Pancreas (tissue), 10 donors: Measurements from ENCODE around the gene SLU7. TPM values are rescaled to one million over a fixed set of nuclear protein-coding genes. Genes with fewer than 3 reads are reported as not detected.

Source experiments
- ATAC-seq, 4 donors: fragments of 200-7000 bp; cut with Tn5 transposase; one replicate each; pipeline versions ENCODE4 v1.8.0 to v1.9.1; 2020; ENCODE audit warnings: mild to moderate bottlenecking in 4 of 4, moderate library complexity in 4 of 4
- DNase-seq, 6 donors: peaks; one replicate each; pipeline ENCODE4 v3.0.0-alpha.2; 2020
- FAIRE-seq: peaks from 2 replicates; lab custom pipeline; 2012; peaks lifted over from hg19 to GRCh38; lab: Jason Lieb, UNC
- H3K27ac ChIP-seq, 4 donors: fragments of 200-600 bp; sonication (generic); 1 replicate in 3 of 4; 2 replicates in 1 of 4; pipeline versions ENCODE4 v1.5.0 to v1.8.0; 2020
- H3K27me3 ChIP-seq, 4 donors: fragments of 200-600 bp; one replicate each; pipeline ENCODE4 v1.8.0; 2021
- H3K36me3 ChIP-seq, 3 donors: fragments of 200-600 bp; sonication (generic) in 1 of 3; one replicate each; pipeline versions ENCODE4 v1.5.0 to v1.8.0; 2020 to 2021
- H3K4me1 ChIP-seq, 3 donors: fragments of 200-600 bp; one replicate each; pipeline ENCODE4 v1.8.0; 2021
- H3K4me3 ChIP-seq, 4 donors: fragments of 200-600 bp; sonication (generic) in 2 of 4; one replicate each; pipeline versions ENCODE4 v1.5.0 to v1.8.0; 2020 to 2021
- H3K9me3 ChIP-seq, 4 donors: fragments of 200-600 bp; one replicate each; pipeline ENCODE4 v1.8.0; 2021
- CTCF ChIP-seq, 4 donors: fragments of 200-600 bp; sonication (generic) in 3 of 4; IDR thresholded peaks; one replicate each; pipeline versions ENCODE4 v1.5.0 to v1.8.0; 2021; ENCODE audit warnings: antibody characterized with exemption in 4 of 4
- WGBS, 2 donors: extraction: QIAGEN DNeasy Blood & Tissue Kit; methylation state at CpG; one replicate each; pipeline ENCODE4 v1.1.7; 2013; 5-methylcytosine and 5-hydroxymethylcytosine counted together
- intact Hi-C, 3 donors: fragments of 100-400 bp; cut with DNase I; formaldehyde crosslinking; loops; one replicate each; pipeline versions ENCODE4 v1.11.1 to v1.14.2; 2022
- polyA plus RNA-seq, 2 donors: library from polyadenylated mRNA; stranded (reverse); fragments of 200-250 nt; gene quantifications; one replicate each; pipeline ENCODE4 v1.2.3, GENCODE V29; 2013
- total RNA-seq, 6 donors: library from RNA; stranded (reverse); fragmentation: NEBNext Ultra II Directional in 4 of 6; extraction: Animal tissue kit (Norgen Biotek cat#: 25700) in 4 of 6; gene quantifications; one replicate each; pipeline versions ENCODE4 v1.2.1 to v1.2.4, GENCODE V29; 2021 to 2023
- donor health status: healthy with polysubstance abuse.
- donor health status: DM: no; HTN: no; CAD: no; lungs with moderate emphysema.
- donor health status: DM: no; HTN: no; CAD: no.
- donor health status: control.
- donor health status: control.
- donor health status: Bipolar disorder and iron deficiency.
- donor health status: DM: yes; HTN: yes; CAD: no.
- donor health status: DM: no; HTN: no; CAD: no.
- donor health status: DM: no; HTN: no; CAD: no.
- donor health status: DM: yes; HTN: yes; CAD: no.

Gene SLU7
- total and polyA plus RNA-seq, 8 donors, result 12.3 to 24.6 (median 20.6) TPM

- H3K27me3 ChIP-seq, result no peaks in the 10 kb centered on the region
- no peaks in the 10 kb centered on the region for H3K9me3 ChIP-seq
- intact Hi-C loops, result loop anchor here in 1 of 3 donors (10.0 kb wide), 1 partner anchor 349 kb away; no protein-coding TSS in a partner anchor
- ATAC-seq (no peak), FAIRE-seq (no peak), DNase-seq (no peak)
- no peak for TF ChIP-seq CTCF (IDR thresholded peaks at IDR 0.05)
- WGBS, 2 donors, result 69 to 72% methylated on average over 1 of the region's 1 CpG
- no peaks in the 10 kb centered on the region for H3K36me3 ChIP-seq
- no peak overlapping the region for H3K27ac ChIP-seq
- no peak overlapping the region for H3K4me3 ChIP-seq
- peaks cover 0 to 6% (median 5%) of the 10 kb centered on the region in 3 donors for H3K4me1 ChIP-seq
Measured at GRCh38 chr5:160435532-160435931, 16.7 kb upstream of the SLU7 start.

GRCh38 chr5:160434022-160434531 is 15.2 kb upstream of the SLU7 start:
- no peak overlapping the region for H3K27ac ChIP-seq
- ATAC-seq (peak in 3 of 4 donors; percentile 55 to 82 (median 66)), DNase-seq (peak; percentile 40 to 78 (median 42)), FAIRE-seq (no peak)
- WGBS, 2 donors, result 57 to 62% methylated on average over 9 of the region's 9 CpGs
- H3K4me1 ChIP-seq, result peaks cover 0 to 6% (median 5%) of the 10 kb centered on the region in 3 donors
- intact Hi-C loops, result loop anchor here in 1 of 3 donors (10.0 kb wide), 1 partner anchor 351 kb away; no protein-coding TSS in a partner anchor
- H3K9me3 ChIP-seq, result no peaks in the 10 kb centered on the region
- no peaks in the 10 kb centered on the region for H3K36me3 ChIP-seq
- H3K27me3 ChIP-seq, result no peaks in the 10 kb centered on the region
- TF ChIP-seq CTCF (IDR thresholded peaks at IDR 0.05), result no peak
- H3K4me3 ChIP-seq, result no peak overlapping the region

- Histone ChIP-seq H3K27ac (no peak overlapping the region), H3K4me3 (no peak overlapping the region), H3K4me1 (no peaks in the 10 kb centered on the region), H3K36me3 (no peaks in the 10 kb centered on the region), H3K27me3 (no peaks in the 10 kb centered on the region), H3K9me3 (no peaks in the 10 kb centered on the region)
- no peak for TF ChIP-seq CTCF (IDR thresholded peaks at IDR 0.05)
- ATAC-seq (no peak), DNase-seq (no peak), FAIRE-seq (no peak)
- 78 to 80% methylated on average over 7 of the region's 7 CpGs for WGBS, 2 donors
- intact Hi-C loops, result loop anchor here in 1 of 3 donors (10.0 kb wide), 1 partner anchor 352 kb away; no protein-coding TSS in a partner anchor
Measured at GRCh38 chr5:160432787-160433186, 13.9 kb upstream of the SLU7 start.

- no peaks in the 10 kb centered on the region for H3K36me3 ChIP-seq
- ATAC-seq, result no peak
- DNase-seq, result no peak
- no peak overlapping the region for H3K4me3 ChIP-seq
- no peak overlapping the region for H3K27ac ChIP-seq
- intact Hi-C loops, result loop anchor here in 1 of 3 donors (10.0 kb wide), 1 partner anchor 353 kb away; no protein-coding TSS in a partner anchor
- 92 to 96% methylated on average over 4 of the region's 4 CpGs for WGBS, 2 donors
- H3K9me3 ChIP-seq, result no peaks in the 10 kb centered on the region
- no peak for FAIRE-seq
- H3K4me1 ChIP-seq, result no peaks in the 10 kb centered on the region
- no peak for TF ChIP-seq CTCF (IDR thresholded peaks at IDR 0.05)
- H3K27me3 ChIP-seq, result no peaks in the 10 kb centered on the region
Measured at GRCh38 chr5:160432196-160432595, 13.3 kb upstream of the SLU7 start.

- Histone ChIP-seq H3K36me3 (no peaks in the 10 kb centered on the region), H3K9me3 (no peaks in the 10 kb centered on the region), H3K4me1 (no peaks in the 10 kb centered on the region), H3K27me3 (no peaks in the 10 kb centered on the region), H3K4me3 (no peak overlapping the region), H3K27ac (no peak overlapping the region)
- ATAC-seq, result no peak
- FAIRE-seq, result no peak
- WGBS, 2 donors, result 93% methylated on average over 4 of the region's 4 CpGs
- intact Hi-C loops, result no loop called here
- no peak for DNase-seq
- TF ChIP-seq CTCF (IDR thresholded peaks at IDR 0.05), result no peak
Measured at GRCh38 chr5:160427607-160428006, 8.7 kb upstream of the SLU7 start.
